HCEC 1CT (cell line): ENCODE data around the gene NDUFS5.
"Not testable (repeated sequence)": the region's sequence is repeated elsewhere in the genome, so short reads cannot be mapped to it uniquely, and the experiment has no call there.

Experiments
- DNase-seq: peaks from one replicate; pipeline ENCODE4 v3.0.0-alpha.2; 2017

The NDUFS5 gene

GRCh38 chr1:39026051-39026865 is at the start of gene NDUFS5:
Gene NDUFS5, plus strand, starts transcription at chr1:39026350. Its CDS starts 2,375 bp downstream, at chr1:39028725.
- DNase-seq, result peak; percentile 94

GRCh38 chr1:38977399-38978244 is 48.5 kb upstream of the NDUFS5 start:
- DNase-seq, result not testable (repeated sequence)

- DNase-seq, result not testable (repeated sequence)
Measured at GRCh38 chr1:38978245-38978542, 48.0 kb upstream of the NDUFS5 start.

- not testable (repeated sequence) for DNase-seq
Measured at GRCh38 chr1:38979380-38979779, 46.8 kb upstream of the NDUFS5 start.

- no peak for DNase-seq
Measured at GRCh38 chr1:38989979-38990378, 36.2 kb upstream of the NDUFS5 start.

- peak; percentile 32 for DNase-seq
Measured at GRCh38 chr1:38990386-38990737, 35.8 kb upstream of the NDUFS5 start.

GRCh38 chr1:38990738-38991637 is 35.2 kb upstream of the NDUFS5 start, which contains the start of gene AKIRIN1:
Gene AKIRIN1, plus strand, starts transcription at chr1:38991276. Its CDS starts 105 bp downstream, at chr1:38991381.
- peak; percentile 96 for DNase-seq

GRCh38 chr1:38991638-38992411 is 34.3 kb upstream of the NDUFS5 start:
- DNase-seq, result peak; percentile 43

GRCh38 chr1:38992412-38993111 is 33.6 kb upstream of the NDUFS5 start:
- no peak for DNase-seq

GRCh38 chr1:38994196-38994595 is 32.0 kb upstream of the NDUFS5 start:
- DNase-seq, result no peak

- DNase-seq, result no peak
Measured at GRCh38 chr1:38997034-38997900, 28.9 kb upstream of the NDUFS5 start.

- no peak for DNase-seq
Measured at GRCh38 chr1:38997901-38998190, 28.3 kb upstream of the NDUFS5 start.

GRCh38 chr1:39001516-39002421 is 24.4 kb upstream of the NDUFS5 start:
- no peak for DNase-seq

- no peak for DNase-seq
Measured at GRCh38 chr1:39003281-39003680, 22.9 kb upstream of the NDUFS5 start.

- peak; percentile 21 for DNase-seq
Measured at GRCh38 chr1:39003794-39004193, 22.4 kb upstream of the NDUFS5 start.

GRCh38 chr1:39006287-39006686 is 19.9 kb upstream of the NDUFS5 start:
- DNase-seq, result no peak

- no peak for DNase-seq
Measured at GRCh38 chr1:39006726-39007645, 19.2 kb upstream of the NDUFS5 start.

- not testable (repeated sequence) for DNase-seq
Measured at GRCh38 chr1:39014956-39015355, 11.2 kb upstream of the NDUFS5 start.
